ENCODE data around the gene SEL1L3.
A peak's percentile ranks its signal among the peaks of the same experiment; 100 is the strongest.

The SEL1L3 gene

DNA sequence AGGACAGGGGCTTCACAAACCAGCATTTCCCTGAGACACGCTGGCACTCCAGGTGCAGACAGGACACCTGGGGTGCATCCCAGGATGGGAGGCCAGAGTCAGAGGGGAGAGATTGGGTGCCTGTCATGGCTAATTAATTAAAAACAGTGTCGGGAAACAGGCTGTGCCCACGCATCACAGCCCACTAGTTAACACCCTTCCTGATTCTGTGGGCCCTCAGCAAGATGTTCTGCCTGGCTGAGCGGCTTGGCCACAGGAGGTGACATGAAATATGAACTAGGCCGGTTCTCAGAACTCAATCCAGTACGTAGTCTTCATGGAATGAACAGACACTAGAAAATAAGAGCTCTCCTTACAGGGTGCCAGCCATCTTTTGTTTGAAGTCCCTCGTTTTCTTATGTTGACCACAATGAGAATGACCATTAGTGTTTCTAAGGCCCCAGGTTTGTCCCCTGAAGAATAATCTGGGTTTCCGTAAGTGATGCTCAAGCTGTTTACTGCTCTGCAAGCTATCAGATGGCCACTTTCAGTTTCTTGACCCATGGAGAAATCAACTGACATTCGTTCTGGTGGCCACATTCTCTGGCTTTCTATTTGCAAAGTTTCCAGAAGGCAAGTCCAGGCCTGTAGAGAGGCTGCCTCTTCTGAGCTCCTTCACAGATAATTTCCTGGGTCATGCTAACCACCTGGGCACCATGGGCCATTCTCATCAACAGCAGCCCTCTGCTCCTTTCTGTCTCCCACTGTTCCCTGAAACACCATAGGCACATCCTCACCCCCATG, 134.9 kb downstream of the SEL1L3 start:
- no peak for DNase-seq

DNA sequence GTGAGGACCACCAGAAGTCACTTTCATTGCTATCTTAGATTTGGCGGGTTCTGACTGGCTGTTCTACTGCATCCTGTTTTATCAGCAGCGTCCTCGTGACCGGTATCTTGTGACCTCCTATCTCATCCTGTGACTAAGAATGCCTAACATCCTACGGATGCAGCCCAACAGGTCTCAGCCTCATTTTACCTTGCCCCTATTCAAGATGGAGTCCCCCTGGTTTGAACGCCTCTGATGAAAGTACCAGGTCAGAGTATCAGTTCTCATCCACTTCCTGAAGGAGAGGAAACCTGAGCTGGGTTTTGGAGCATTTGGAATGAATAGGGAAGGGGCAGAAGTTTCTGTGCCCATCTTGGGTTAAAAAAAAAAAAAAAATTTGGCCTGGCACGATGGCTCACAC, 136.9 kb downstream of the SEL1L3 start:
- DNase-seq = no peak

DNA sequence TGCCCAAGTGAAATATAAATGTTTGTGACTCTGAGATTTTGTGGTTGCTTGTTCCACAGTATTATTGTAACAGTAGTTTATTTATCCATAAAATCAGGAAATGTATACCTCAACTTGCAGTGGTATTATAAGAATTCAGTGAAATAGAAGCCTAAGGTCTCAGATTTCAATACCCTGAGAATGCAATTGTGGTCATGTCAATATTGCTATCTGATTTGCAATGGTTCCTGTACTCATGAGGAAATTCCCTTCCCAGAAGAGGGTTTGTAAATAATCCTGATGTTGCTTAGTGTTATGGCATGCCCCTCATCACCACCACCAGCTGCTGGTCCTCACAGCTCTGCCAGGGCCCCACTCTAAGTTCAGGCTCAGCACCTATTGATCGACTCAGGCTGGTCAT, 139.4 kb downstream of the SEL1L3 start:
- DNase-seq = no peak

DNA sequence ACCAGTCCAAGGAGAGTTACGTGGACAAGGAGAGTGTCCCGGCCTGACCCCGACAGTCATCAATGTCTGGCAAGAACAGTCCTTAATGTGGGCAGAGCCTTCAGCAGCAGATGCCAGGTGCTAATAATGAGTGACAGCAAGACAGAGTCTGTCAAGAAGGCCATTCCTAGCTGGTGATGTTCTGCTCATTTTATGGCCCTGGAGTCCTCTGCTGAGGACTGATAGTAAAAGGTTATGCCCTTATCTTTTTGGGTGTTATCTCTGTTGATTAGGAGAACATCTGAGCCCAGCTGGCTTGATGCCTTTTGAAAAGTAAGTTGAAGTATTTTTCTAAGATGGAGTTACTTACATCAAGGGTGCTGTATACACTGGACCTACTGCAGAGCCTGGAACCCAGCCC, 139.8 kb downstream of the SEL1L3 start:
- DNase-seq = peak; percentile 22

DNA sequence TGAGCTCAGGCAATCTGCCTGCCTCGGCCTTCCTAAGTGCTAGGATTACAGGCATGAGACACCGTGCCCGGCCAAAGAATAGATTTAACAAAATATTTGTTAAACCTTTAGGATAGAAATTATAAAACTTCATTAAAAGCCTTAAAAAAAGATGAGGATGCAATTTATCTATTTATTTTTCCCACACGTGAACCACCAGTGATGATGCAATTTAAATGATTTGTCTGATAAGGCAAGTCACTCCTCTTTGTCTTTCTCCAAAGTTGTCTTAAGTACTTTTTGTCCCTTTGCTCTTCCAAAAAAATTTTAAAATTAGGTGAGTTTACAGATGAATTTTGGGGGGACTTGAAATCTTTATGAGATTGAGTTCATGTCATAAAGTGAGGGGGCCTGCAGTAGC, 149.0 kb downstream of the SEL1L3 start:
- DNase-seq = no peak

DNA sequence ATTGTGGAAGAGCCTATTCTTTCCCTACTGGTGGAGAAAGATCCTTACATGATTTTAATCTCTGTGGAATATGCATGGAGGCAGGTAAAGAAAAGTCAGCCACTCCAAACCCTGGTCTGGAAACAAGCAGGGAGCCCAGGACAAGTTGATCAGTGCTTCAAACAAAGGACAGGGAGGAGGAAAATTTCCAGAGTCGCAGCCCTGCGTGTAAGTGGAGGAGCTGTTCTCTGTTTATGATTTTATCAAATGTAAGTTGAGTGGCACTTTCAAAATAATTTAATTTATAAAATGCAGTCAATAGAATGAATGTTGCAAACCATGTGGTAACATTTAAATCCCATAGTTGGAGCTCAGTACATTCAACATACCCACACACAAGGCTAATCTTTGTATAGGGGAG, 150.2 kb downstream of the SEL1L3 start:
- no peak for DNase-seq

DNA sequence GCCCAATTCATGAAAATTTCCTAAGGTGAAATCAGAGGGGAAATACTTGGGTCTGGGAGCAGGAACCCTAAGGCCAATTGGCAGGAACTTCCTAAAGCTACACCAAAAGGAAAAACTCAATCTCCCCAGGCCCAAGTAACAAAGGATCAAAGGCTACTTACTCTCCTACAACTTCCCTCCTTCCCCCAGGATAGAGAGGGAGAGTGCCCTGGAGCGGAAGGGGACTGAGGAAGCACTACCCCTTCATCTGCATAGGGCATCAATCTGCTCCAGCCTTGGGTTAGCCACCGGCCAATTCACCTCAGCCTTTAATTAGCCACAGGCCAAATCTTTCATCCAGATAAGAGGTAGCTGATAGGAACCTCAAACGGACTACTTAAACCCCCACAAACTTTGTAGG, 152.2 kb downstream of the SEL1L3 start:
- no peak for DNase-seq

DNA sequence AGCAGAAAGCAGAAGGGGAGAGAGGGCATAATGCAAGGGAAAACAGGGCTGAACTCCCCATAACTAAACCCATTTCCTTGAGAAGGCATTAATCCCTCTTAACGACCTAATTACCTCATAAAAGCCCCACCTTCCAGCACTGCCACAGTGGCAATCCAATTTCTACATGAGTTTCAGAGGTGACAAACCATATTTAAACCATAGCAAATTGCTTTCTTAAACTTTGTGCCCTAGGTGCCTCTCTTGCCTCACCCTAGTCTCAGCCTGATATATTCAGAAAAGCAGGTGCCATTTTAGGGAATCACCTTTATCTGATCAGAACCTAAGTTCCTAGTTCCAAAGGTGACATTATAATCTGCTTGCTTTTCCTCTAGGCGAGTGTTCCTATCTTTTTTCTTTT, 158.3 kb downstream of the SEL1L3 start:
- no peak for DNase-seq

DNA sequence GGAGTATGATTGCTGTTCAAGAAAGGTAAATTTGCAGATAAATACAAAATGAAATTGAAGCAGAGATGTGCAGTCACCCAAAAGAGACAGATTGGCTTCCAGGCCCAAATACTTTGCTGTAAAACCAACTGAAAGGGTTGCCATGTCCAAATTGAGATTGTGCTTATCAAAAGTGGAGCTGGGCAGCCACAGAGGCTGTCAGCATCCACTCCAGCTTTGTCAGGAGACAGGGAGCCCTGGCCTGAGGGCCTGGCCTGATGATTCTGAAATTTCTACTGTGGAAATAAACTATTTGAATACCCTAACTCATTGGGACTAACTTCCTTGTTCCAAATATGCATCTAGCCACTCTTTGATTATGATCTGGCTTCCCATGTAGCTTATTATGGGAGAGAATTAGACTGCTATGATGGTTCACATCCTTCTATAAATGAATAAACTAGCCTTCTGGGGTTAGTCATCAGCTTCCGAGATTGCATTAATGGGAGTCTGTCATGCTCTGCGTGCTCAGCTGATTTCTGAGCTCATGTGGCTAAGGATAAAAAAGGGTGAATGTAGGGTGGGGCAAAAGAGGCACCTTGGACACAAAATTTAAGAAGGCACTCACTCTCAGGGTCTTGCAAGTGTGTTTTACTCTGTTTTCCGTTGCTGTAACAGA, 158.9 kb downstream of the SEL1L3 start:
- DNase-seq = no peak

DNA sequence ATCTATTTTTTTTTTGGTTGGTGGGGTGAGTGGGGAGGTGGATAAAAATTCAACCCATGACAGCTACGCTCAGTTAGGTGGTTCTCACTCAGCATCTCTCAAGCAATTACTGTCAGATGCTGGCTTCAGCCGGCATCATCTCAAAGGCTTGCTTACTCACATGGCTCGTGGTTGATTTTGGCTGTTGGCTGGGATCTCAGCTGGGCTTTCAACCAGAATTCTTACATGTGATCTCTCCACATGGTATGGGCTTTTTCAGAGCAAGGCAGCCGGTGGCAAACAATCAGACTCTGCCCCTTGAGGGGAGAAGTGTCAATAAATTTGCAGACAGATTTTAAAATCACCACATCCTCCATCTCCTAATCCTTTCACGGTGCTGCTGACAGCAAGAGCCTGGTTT, 159.9 kb downstream of the SEL1L3 start:
- DNase-seq = no peak

DNA sequence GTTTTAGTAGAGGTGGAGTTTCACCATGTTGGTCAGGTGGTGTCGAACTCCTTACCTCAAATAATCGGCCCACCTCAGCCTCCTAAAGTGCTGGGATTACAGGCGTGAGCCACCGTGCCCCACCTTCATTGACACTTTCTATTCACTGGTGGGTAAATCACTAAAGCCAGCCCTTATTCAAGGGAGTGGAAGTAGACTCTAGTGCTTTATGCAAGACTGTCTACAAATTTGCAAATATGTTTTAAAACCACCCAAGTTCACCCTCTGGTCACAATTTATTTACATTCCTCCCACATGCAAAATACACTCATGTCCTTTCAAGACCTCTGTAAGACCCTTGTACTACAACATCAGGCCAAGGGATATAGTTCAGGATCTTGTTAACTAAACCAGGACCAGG, 162.1 kb downstream of the SEL1L3 start:
- DNase-seq = no peak

DNA sequence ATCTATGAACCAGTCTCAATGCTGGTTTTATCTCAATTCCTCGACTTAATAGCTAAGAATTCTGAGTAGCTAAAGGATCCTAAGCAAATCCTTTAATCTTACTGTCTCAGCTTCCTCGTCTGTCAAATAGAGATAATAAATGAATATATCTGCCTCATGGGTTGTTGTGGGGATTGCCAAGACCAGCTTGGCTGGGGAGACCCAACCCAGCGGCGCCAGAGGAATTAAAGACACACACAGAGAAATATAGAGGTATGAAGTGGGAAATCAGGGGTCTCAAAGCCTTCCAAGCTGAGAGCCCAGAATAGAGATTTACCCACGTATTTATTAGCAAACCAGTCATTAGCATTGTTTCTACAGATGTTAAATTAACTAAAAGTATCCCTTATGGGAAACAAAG, 165.3 kb downstream of the SEL1L3 start:
- DNase-seq = no peak
